Karpas-422 (cell line): ENCODE data around the gene PTPN6. TPM values are rescaled to one million over a fixed set of nuclear protein-coding genes. Genes with fewer than 3 reads are reported as not detected.
A peak's percentile ranks its signal among the peaks of the same experiment; 100 is the strongest.

ENCODE experiments used
- DNase-seq: peaks from one replicate; pipeline ENCODE4 v3.0.0-alpha.2; 2015
- H2AFZ ChIP-seq: fragments of 200-600 bp; sonication (generic); 2 replicates; pipeline ENCODE4 v1.6.1; 2014; ENCODE audit warnings: antibody characterized with exemption, low read length, mixed read lengths
- H3K27ac ChIP-seq: fragments of 200-600 bp; sonication (generic); 2 replicates; pipeline ENCODE4 v1.5.1; 2014; ENCODE audit warnings: mild to moderate bottlenecking, low read length, moderate library complexity
- H3K27me3 ChIP-seq: fragments of 200-600 bp; sonication (generic); 2 replicates; pipeline ENCODE4 v1.6.1; 2014; ENCODE audit warnings: low read length, mixed read lengths
- H3K36me3 ChIP-seq: fragments of 200-600 bp; sonication (generic); 2 replicates; pipeline ENCODE4 v1.6.1; 2014; ENCODE audit warnings: low read length, mixed read lengths; ENCODE audit not compliant: insufficient read depth
- H3K4me1 ChIP-seq: fragments of 200-600 bp; sonication (generic); 2 replicates; pipeline ENCODE4 v1.6.1; 2014; ENCODE audit warnings: mild to moderate bottlenecking, low read length, mixed read lengths
- H3K4me2 ChIP-seq: fragments of 200-600 bp; sonication (generic); 2 replicates; pipeline ENCODE4 v1.6.1; 2014; ENCODE audit warnings: low read length, low read depth, mild to moderate bottlenecking; ENCODE audit not compliant: poor library complexity, severe bottlenecking
- H3K4me3 ChIP-seq: fragments of 200-600 bp; sonication (generic); 2 replicates; pipeline ENCODE4 v1.5.1; 2014; ENCODE audit warnings: mild to moderate bottlenecking, antibody characterized with exemption, low read length, mixed read lengths
- H3K79me2 ChIP-seq: fragments of 200-600 bp; sonication (generic); 2 replicates; pipeline ENCODE4 v1.6.1; 2014; ENCODE audit warnings: mild to moderate bottlenecking, low read length, mixed read lengths
- H3K9ac ChIP-seq: fragments of 200-600 bp; sonication (generic); 2 replicates; pipeline ENCODE4 v1.6.0; 2014; ENCODE audit warnings: low read length
- H3K9me2 ChIP-seq: fragments of 200-600 bp; sonication (generic), shearing (Covaris generic); replicated peaks from 2 replicates; pipeline ENCODE4 v1.6.0; 2014; ENCODE audit warnings: mild to moderate bottlenecking, low read length, moderate library complexity; ENCODE audit not compliant: insufficient read depth
- H3K9me3 ChIP-seq: fragments of 300-700, 200-600 bp; sonication (generic); 2 replicates; pipeline ENCODE4 v1.6.1; 2014; ENCODE audit warnings: low read length, mixed read lengths
- H4K20me1 ChIP-seq: fragments of 200-600 bp; sonication (generic); 2 replicates; pipeline ENCODE4 v1.6.1; 2014; ENCODE audit warnings: mild to moderate bottlenecking, antibody characterized with exemption, low read length, low read depth; ENCODE audit not compliant: insufficient read depth
- total RNA-seq: library from RNA; depleted of rRNA; stranded (reverse); fragments of >200 nt; shearing (Covaris generic); gene quantifications from 2 replicates; pipeline ENCODE4 v1.2.3, GENCODE V29; 2014; ENCODE audit warnings: low replicate concordance

Gene PTPN6
- total RNA-seq, 1 experiment from 2014 or later, result 411 TPM

DNA sequence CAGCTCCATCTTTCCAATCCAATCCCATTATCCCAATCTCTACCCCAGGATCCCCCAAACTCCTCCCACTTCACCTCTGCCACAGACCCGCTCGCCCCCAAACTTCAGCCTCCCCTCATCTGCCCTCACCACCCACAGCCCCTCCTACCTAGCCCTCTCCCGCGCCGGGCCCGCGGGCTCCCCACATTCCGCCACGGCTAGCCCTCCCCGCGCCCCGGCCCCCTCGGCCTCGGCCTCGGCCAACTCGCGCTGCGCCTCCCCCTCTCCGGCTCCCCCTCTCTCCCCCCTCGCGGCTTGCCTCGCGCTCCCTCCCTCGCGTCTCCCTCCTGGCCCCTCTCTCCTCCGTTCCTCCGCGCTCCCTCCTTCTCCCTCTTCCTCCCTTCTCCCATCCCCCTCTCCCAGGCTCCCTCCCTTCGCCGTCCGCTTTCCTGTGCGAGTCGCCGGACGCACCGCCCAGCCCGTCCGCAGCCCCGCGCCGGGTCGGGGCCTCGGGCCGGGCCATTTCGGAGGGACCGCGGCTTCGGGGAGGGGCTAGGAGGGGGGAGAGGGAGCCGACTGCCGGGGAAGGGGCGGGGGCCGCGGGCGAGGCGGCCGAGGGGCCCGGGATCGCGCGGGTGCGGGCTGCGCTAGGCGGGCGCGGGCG, 23.7 kb upstream of the PTPN6 start, which contains the start of gene ATN1:
Gene ATN1, plus strand, starts transcription at position 581 of the 643 bp plus-strand sequence. CDS start 6,043 bp downstream, outside the sequence.
- no peaks in the 10 kb centered on the region for H3K27me3 ChIP-seq

DNA sequence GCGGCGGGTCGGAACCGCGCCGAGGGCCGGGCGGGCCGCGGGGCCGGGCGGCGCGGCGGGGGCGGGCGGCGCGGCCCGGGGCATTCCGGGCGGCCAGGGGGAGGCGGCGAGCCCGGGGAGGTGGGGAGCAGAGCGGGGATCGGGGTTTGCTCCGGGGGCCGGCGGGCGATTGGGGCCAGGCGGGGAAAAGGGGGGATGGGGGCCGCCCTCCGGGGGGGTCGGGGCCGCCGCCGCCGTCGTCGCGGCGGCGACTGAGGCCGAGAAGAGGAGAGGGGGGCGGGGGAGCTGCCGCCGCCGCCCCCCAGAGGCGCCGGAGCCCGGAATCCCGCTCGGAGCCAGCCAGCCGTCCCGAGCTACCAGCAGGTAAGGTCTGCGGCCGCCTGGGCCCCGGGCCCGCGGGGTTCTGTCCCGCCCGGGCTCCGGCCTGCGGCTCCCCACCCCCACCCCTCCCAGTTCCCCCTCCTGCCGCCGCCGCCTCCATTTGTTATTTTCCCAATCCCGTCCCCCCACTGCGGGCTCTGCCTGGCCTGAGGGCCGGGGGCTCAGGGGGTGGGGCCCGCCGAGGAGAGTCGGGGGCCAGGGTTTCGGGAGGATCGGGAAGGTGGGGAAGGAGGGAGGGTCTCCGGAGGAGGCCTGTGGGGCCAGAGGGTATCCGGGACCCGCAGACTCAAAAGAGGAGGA, 23.0 kb upstream of the PTPN6 start:
- no peaks in the 10 kb centered on the region for H3K27me3 ChIP-seq
- peak overlapping the region; percentile 92 for H3K9ac ChIP-seq
- H3K79me2 ChIP-seq, result peaks cover 36% of the 10 kb centered on the region
- H3K36me3 ChIP-seq, result no peaks in the 10 kb centered on the region
- H3K9me3 ChIP-seq, result no peaks in the 10 kb centered on the region
- peak overlapping the region; percentile 77 for H3K4me2 ChIP-seq
- no peak overlapping the region for H2AFZ ChIP-seq
- peak overlapping the region; percentile 80 for H3K4me3 ChIP-seq
- H3K27ac ChIP-seq, result peak overlapping the region; percentile 63
- DNase-seq, result peak; percentile 51
- H3K9me2 ChIP-seq, result no peaks in the 10 kb centered on the region
- H4K20me1 ChIP-seq, result no peaks in the 10 kb centered on the region
- H3K4me1 ChIP-seq, result peaks cover 59% of the 10 kb centered on the region

More for the DNA sequence above, 23.7 kb upstream of the PTPN6 start, which contains the start of gene ATN1:
- H3K9me2 ChIP-seq, result no peaks in the 10 kb centered on the region
- peak; percentile 81 for DNase-seq
- H3K9ac ChIP-seq, result peak within 1 kb of the TSS; percentile 92
- H2AFZ ChIP-seq, result peak within 1 kb of the TSS; percentile 70
- peak within 1 kb of the TSS; percentile 68 for H3K27ac ChIP-seq
- peaks cover 36% of the 10 kb centered on the region for H3K79me2 ChIP-seq
- H3K9me3 ChIP-seq, result no peaks in the 10 kb centered on the region
- peak within 1 kb of the TSS; percentile 77 for H3K4me2 ChIP-seq
- peaks cover 65% of the 10 kb centered on the region for H3K4me1 ChIP-seq
- H3K4me3 ChIP-seq, result peak within 1 kb of the TSS; percentile 80
- H3K36me3 ChIP-seq, result no peaks in the 10 kb centered on the region
- no peaks in the 10 kb centered on the region for H4K20me1 ChIP-seq

DNA sequence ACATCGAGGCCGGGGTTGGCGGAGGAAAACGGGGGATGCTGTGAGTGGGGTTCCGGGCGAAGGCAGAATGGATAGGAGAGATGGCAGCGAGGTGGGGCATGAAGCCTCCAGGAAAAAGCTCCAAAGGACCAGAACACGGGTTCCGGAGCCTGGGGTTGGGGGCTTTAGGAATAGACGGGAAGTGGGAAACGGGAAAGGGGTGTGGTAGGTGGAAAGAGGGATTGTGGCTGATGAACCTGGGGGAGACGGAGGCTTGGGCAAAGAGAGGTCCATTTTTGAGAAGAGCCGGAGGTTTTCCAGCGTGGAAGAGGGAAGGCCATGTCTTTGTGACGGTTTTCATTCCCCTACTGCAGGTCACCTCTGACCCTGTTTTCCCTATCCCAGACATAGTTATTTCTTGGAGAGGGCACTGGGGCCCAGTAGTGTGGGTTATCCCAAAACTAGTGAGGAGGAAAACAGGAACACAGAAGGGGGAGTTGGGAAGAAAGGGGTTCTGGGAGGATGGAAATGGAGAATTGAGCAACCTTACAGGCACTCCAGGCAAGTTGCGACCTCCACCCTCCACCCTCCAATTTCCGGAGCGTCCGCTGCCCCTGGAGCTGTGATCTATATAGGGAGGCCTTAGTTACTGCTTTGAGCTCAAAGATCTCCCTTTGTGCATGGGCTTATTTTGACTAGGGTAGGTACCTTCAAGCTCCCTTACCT, 22.3 kb upstream of the PTPN6 start:
- Histone ChIP-seq H3K4me1 (peaks cover 52% of the 10 kb centered on the region), H3K27ac (peak overlapping the region; percentile 63), H3K4me3 (peak overlapping the region; percentile 80), H3K4me2 (peak overlapping the region; percentile 77), H3K9me3 (no peaks in the 10 kb centered on the region), H4K20me1 (no peaks in the 10 kb centered on the region), H3K9me2 (no peaks in the 10 kb centered on the region), H3K9ac (peak overlapping the region; percentile 81), H3K79me2 (peaks cover 36% of the 10 kb centered on the region), H2AFZ (no peak overlapping the region), H3K27me3 (no peaks in the 10 kb centered on the region), H3K36me3 (no peaks in the 10 kb centered on the region)
- DNase-seq, result peak; percentile 41

DNA sequence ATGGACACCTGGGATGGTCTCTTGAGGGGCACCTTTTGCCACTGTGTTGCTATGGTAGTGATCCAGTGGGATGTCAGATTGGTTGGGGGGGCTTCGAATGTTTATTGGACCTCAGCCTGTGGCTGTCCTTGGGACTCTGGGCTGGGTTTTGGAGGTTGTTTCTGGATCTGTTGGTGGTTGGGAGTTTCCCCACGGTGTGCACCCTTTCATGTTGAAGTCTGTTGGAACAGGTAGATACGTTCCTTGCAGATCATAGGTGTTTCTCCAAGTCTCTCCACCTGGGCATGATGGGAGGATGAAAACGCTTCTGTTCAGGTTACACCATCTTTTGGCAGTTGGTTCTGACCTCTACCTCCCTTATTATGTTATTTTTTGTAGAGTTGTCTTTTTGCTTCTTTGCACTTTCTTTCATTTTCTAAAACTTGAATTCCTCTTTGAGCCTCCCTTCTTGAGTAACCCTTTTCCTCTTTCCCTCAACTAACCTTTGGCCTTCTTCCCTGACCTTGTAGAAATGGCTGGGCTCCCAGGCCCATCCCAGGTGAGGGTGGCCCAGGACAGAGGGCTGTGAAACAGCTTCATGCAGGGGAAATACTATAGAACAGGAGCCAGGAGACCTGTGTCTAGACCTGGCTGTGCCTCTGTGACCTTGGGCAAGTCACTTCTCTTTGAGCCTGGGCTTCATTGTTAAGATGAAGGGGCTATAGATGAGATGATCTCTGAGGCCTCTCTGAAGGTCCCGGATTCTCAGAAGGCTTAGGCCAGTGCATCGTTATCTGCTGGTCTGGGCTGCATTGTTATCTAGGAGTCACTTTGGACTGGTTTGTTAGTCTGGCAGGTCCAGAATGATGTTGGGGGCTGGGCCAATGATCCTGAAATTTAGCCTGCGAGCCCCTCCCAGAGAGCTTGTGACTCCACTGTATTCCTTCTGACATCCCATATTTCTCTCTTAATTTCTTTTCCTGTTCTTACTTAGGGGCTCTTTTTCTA, 21.4 kb upstream of the PTPN6 start:
- peak overlapping the region; percentile 81 for H3K9ac ChIP-seq

DNA sequence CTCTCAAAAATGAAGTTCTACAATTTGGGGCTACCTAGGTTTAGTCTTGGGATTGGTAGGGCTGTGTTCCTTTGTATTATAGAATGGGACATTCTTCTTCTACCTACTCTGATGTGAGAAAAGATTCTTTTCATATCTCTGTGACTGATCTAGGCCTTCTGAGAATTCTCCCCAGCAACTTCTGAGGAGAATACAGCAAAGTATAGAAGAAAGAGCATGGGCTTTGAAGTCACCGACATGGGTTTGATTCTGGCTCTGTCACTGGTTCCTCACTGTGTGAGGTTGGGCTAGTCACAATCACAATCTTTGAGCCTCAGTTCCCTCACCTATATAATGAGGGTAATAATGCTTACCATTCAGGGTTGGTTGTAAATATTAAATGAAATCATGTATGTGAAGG, 18.4 kb upstream of the PTPN6 start:
- no peak overlapping the region for H3K9ac ChIP-seq
- H3K4me3 ChIP-seq, result no peak overlapping the region
- H3K4me1 ChIP-seq, result peaks cover 47% of the 10 kb centered on the region
- H3K36me3 ChIP-seq, result peaks cover 9% of the 10 kb centered on the region; the same call in 1 of the 2 replicates
- no peaks in the 10 kb centered on the region for H3K27me3 ChIP-seq
- H2AFZ ChIP-seq, result no peak overlapping the region
- no peak overlapping the region for H3K4me2 ChIP-seq
- H3K9me2 ChIP-seq, result no peaks in the 10 kb centered on the region
- peak overlapping the region; percentile 3; the same call in 1 of the 2 replicates for H3K27ac ChIP-seq
- DNase-seq, result no peak
- H3K9me3 ChIP-seq, result no peaks in the 10 kb centered on the region
- H4K20me1 ChIP-seq, result no peaks in the 10 kb centered on the region
- peaks cover 26% of the 10 kb centered on the region for H3K79me2 ChIP-seq

More for the DNA sequence above, 21.4 kb upstream of the PTPN6 start:
- H3K9me3 ChIP-seq, result no peaks in the 10 kb centered on the region
- no peaks in the 10 kb centered on the region for H4K20me1 ChIP-seq
- no peaks in the 10 kb centered on the region for H3K36me3 ChIP-seq
- no peaks in the 10 kb centered on the region for H3K9me2 ChIP-seq
- H3K27me3 ChIP-seq, result no peaks in the 10 kb centered on the region
- H3K4me2 ChIP-seq, result peak overlapping the region; percentile 77
- peak; percentile 41 for DNase-seq
- peak overlapping the region; percentile 63 for H3K27ac ChIP-seq
- H3K4me3 ChIP-seq, result peak overlapping the region; percentile 80; the same call in 1 of the 2 replicates
- no peak overlapping the region for H2AFZ ChIP-seq
- peaks cover 43% of the 10 kb centered on the region for H3K4me1 ChIP-seq
- peaks cover 36% of the 10 kb centered on the region for H3K79me2 ChIP-seq

DNA sequence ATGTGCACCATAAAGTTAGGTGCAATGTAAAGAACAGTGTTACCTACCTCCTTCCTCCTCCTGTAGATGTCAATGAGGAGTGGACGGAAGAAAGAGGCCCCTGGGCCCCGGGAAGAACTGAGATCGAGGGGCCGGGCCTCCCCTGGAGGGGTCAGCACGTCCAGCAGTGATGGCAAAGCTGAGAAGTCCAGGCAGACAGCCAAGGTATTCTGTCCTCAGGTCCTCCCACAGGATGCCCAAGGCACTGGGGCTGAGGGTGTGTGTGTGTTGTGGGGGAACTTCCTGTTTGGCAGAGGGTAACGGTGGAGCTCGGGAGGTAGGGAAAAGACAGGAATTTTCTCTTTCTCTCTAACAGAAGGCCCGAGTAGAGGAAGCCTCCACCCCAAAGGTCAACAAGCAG, 17.0 kb upstream of the PTPN6 start:
- Histone ChIP-seq H3K27ac (no peak overlapping the region), H3K36me3 (peaks cover 9% of the 10 kb centered on the region; the same call in 1 of the 2 replicates), H3K4me1 (peaks cover 49% of the 10 kb centered on the region), H3K9ac (no peak overlapping the region), H2AFZ (no peak overlapping the region), H3K4me2 (no peak overlapping the region), H3K9me3 (no peaks in the 10 kb centered on the region), H3K27me3 (no peaks in the 10 kb centered on the region), H4K20me1 (no peaks in the 10 kb centered on the region), H3K9me2 (no peaks in the 10 kb centered on the region), H3K4me3 (no peak overlapping the region), H3K79me2 (peaks cover 17% of the 10 kb centered on the region)
- no peak for DNase-seq

DNA sequence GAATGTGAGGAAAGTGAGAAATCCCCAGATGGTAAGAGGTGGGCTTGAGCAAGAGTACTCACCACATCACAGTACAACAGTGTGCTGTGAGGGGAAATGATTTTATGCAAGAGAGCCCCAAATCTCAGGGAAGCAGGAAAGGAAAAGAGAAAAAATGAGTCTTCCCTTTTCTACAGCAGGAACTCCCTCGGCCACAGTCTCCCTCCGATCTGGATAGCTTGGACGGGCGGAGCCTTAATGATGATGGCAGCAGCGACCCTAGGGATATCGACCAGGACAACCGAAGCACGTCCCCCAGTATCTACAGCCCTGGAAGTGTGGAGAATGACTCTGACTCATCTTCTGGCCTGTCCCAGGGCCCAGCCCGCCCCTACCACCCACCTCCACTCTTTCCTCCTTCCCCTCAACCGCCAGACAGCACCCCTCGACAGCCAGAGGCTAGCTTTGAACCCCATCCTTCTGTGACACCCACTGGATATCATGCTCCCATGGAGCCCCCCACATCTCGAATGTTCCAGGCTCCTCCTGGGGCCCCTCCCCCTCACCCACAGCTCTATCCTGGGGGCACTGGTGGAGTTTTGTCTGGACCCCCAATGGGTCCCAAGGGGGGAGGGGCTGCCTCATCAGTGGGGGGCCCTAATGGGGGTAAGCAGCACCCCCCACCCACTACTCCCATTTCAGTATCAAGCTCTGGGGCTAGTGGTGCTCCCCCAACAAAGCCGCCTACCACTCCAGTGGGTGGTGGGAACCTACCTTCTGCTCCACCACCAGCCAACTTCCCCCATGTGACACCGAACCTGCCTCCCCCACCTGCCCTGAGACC, 15.6 kb upstream of the PTPN6 start:
- DNase-seq, result no peak
- Histone ChIP-seq H3K9me2 (no peaks in the 10 kb centered on the region), H4K20me1 (no peaks in the 10 kb centered on the region), H2AFZ (no peak overlapping the region), H3K36me3 (peaks cover 9% of the 10 kb centered on the region; the same call in 1 of the 2 replicates), H3K27ac (peak overlapping the region; percentile 76), H3K9me3 (no peaks in the 10 kb centered on the region), H3K27me3 (no peaks in the 10 kb centered on the region), H3K79me2 (peaks cover 4% of the 10 kb centered on the region), H3K4me1 (peaks cover 38% of the 10 kb centered on the region), H3K4me2 (peak overlapping the region; percentile 85), H3K9ac (peak overlapping the region; percentile 85), H3K4me3 (peak overlapping the region; percentile 80; the same call in 1 of the 2 replicates)
